GM12873 (cell line): ENCODE data around the gene PRIMPOL.

Experiments
- TF ChIP-seq, protein P1 (sequence below): IDR thresholded peaks from 2 replicates; pipeline ENCODE4 v1.5.1; 2012; ENCODE audit warnings: low read depth, mild to moderate bottlenecking, moderate library complexity, low read length, control low read depth; ENCODE audit not compliant: insufficient read depth; ENCODE audit errors: missing control alignments

PRIMPOL gene

DNA sequence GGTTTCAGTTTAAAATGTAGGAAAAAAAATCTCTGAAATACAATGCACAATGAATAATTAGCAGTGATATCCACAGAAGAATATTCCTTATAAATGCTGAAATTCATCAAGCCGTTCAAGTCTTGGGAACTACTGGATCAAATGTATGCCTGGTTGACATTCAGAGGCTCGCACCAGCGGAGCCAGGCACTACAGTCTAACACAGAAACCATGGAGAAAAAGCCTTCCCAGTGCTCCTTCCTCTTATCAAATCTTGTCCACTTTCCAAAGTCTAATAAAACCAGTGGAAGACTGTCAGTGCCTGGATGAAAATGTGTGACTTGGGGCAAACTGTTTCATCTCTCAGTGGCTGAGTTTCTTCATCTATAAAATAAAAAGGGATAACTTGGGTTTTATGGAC, 48.4 kb downstream of the PRIMPOL start:
- TF ChIP-seq, protein P1, sequence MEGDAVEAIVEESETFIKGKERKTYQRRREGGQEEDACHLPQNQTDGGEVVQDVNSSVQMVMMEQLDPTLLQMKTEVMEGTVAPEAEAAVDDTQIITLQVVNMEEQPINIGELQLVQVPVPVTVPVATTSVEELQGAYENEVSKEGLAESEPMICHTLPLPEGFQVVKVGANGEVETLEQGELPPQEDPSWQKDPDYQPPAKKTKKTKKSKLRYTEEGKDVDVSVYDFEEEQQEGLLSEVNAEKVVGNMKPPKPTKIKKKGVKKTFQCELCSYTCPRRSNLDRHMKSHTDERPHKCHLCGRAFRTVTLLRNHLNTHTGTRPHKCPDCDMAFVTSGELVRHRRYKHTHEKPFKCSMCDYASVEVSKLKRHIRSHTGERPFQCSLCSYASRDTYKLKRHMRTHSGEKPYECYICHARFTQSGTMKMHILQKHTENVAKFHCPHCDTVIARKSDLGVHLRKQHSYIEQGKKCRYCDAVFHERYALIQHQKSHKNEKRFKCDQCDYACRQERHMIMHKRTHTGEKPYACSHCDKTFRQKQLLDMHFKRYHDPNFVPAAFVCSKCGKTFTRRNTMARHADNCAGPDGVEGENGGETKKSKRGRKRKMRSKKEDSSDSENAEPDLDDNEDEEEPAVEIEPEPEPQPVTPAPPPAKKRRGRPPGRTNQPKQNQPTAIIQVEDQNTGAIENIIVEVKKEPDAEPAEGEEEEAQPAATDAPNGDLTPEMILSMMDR = no peak

DNA sequence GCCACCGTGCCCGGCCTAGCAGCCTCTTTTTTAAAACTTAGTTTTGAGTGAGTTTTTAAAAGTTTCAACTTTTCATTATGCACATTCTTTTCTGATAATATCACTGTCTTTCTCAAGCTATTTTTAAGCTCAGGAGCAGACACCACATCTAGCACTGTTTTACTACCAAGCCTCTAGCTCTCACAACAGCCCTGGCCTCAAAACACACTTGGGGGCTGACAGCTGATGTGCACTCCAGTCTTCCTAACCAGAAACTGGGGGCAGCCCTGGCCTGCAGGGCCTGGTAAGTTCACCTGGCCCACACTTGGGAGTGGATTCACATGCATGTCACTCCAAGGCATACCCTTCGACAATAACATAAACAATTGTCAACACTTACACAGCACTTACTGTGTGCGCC, 50.4 kb downstream of the PRIMPOL start:
- TF ChIP-seq, protein P1 = no peak

DNA sequence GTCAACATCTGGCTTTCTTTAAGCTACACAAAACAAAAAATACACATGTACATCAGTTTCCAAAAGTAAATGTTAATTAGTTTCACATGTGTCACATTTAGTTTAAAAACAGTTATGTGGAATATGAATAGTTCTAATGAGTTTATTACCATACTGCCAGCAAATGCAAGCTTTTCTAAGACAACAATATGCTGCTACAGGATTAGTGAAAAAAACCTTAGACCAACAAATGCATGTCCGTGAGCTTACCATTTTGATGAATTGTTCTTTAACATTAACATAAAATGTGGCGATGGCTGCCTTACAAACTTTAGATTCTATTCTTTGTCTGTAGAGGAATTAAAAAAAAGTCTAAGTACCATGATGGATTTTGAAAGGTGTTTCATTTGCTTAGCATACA, 52.6 kb downstream of the PRIMPOL start:
- TF ChIP-seq, protein P1 = no peak

DNA sequence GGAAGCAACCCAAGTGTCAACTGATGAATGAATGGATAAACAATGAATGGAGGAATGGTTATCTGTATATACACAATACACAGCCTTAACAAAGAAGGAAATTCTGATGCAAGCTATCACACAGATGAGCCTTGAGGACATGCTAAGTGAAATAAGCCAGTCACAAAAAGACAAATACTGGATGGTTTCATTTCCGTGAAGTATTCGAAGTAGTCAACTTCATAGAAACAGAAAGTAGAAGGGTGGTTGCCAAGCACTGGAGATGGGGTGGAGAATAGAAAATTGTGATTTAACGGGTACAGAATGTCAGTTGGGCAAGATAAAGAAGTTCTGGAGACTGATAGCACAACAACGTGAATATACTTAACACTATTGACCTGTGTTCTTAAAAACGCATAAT, 56.2 kb downstream of the PRIMPOL start:
- TF ChIP-seq, protein P1 = no peak

DNA sequence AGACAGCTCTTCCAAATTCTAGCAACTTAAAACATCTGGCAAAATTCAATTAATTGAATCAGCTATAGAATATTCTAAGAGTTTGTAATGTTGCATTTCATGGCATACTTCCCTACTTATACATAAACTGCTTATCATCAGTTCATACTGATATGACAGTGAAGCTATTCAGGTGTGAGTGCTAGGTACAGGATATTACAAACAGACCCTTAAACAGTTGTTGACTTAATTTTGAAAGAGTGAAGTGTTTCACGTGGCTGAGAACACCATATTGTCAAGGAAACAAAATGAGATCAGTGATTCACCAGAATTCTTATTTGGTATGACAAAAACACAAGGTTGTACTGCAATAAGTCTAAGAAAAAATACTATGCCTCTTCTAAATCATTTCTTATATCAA, 56.9 kb downstream of the PRIMPOL start:
- TF ChIP-seq, protein P1 = no peak

DNA sequence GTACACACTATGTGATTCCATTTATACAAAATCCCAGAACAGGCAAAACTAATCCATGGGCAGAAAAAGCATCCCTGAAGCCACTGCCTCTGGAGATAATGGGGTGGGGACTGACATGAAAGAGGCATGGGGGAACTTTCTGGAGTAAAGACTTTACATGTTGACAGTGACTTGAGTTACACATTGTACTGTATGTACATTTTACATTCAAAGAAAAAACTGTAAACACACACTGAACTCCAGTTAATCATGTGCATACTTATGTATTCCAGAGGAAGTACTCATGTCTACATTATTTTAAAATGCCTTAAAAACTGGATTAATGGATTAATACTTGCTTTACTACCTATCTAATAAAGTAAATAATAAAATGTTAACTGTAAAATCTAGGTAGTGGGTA, 62.8 kb downstream of the PRIMPOL start:
- TF ChIP-seq, protein P1 = no peak

DNA sequence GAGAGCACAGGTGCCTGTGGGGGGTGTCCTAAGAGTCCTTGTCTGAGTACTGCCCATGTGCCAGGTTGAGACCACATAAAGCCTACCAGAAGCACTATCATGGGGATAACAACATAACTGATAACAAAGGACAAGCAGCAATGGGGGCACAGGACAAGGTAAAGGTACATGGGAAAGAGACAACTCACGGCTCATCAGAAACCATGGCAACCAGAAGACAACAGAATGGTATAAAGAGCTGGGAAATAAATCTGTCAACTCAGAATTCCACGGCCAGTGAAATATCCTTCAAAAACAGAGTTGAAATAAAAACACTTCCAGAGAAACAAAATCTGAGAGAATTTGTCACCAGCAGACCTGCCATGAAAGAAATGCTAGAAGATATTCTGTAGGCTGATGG, 64.3 kb downstream of the PRIMPOL start:
- TF ChIP-seq, protein P1 = no peak
